Stimulated activated CD4-positive, alpha-beta T cell treated with anti-CD3 and anti-CD28 coated beads, Interleukin-4, amount 100 ng/mL, for 48 hours (primary cell): Measurements from ENCODE around the gene GLT8D1.
A peak's percentile ranks its signal among the peaks of the same experiment; 100 is the strongest.
"Not testable (repeated sequence)": the region's sequence is repeated elsewhere in the genome, so short reads cannot be mapped to it uniquely, and the experiment has no call there.

Experiments
- DNase-seq, 2 donors: peaks; one replicate each; pipeline ENCODE4 v3.0.0-alpha.2; 2020; ENCODE audit warnings: low read depth in 2 of 2

The GLT8D1 gene

GRCh38 chr3:52705688-52706686, at the start of gene GLT8D1, which contains the start of gene SPCS1:
GLT8D1 (minus strand) TSS chr3:52705791; CDS start chr3:52700460, 5,331 bp downstream.
SPCS1 (plus strand) TSS chr3:52706106; CDS start chr3:52706247, 141 bp downstream.
- peak; percentile 78 to 85 for DNase-seq

GRCh38 chr3:52754373-52754772, 48.8 kb upstream of the GLT8D1 start:
- no peak for DNase-seq

GRCh38 chr3:52752045-52752660, 46.6 kb upstream of the GLT8D1 start:
- DNase-seq, result no peak

GRCh38 chr3:52743721-52744120, 38.1 kb upstream of the GLT8D1 start:
- DNase-seq, result no peak

- no peak for DNase-seq
These were observed 37.6 kb upstream of the GLT8D1 start for GRCh38 chr3:52743152-52743551.

- DNase-seq, result no peak
These were observed 36.9 kb upstream of the GLT8D1 start for GRCh38 chr3:52742418-52743041.

GRCh38 chr3:52739730-52740129, 34.1 kb upstream of the GLT8D1 start:
- DNase-seq, result no peak

GRCh38 chr3:52733256-52733891, 27.8 kb upstream of the GLT8D1 start:
- no peak for DNase-seq

- no peak for DNase-seq
These were observed 26.0 kb upstream of the GLT8D1 start for GRCh38 chr3:52731590-52731989.

GRCh38 chr3:52730681-52731080, 25.1 kb upstream of the GLT8D1 start:
- DNase-seq, result no peak

- not testable (repeated sequence) for DNase-seq
These were observed 23.2 kb upstream of the GLT8D1 start for GRCh38 chr3:52728753-52729152.

- DNase-seq, result no peak
These were observed 18.9 kb upstream of the GLT8D1 start for GRCh38 chr3:52724511-52724910.

GRCh38 chr3:52723935-52724334, 18.3 kb upstream of the GLT8D1 start:
- DNase-seq, result no peak

- no peak for DNase-seq
These were observed 16.9 kb upstream of the GLT8D1 start for GRCh38 chr3:52722491-52722890.

- no peak for DNase-seq
These were observed 16.1 kb upstream of the GLT8D1 start for GRCh38 chr3:52721730-52722008.

- DNase-seq, result no peak
These were observed 15.6 kb upstream of the GLT8D1 start for GRCh38 chr3:52721002-52721729.

GRCh38 chr3:52719618-52720017, 14.0 kb upstream of the GLT8D1 start:
- no peak for DNase-seq

- no peak for DNase-seq
These were observed 10.2 kb upstream of the GLT8D1 start for GRCh38 chr3:52715714-52716305.

GRCh38 chr3:52714335-52715302, 9.0 kb upstream of the GLT8D1 start:
- DNase-seq, result no peak
